NCI-H1436 treated with DMSO at 0.1 percent for 48 hours (cell line): ENCODE results near the gene CNTN4.
"Not testable (repeated sequence)": the region's sequence is repeated elsewhere in the genome, so short reads cannot be mapped to it uniquely, and the experiment has no call there.

Experiments
- DNase-seq: peaks from one replicate; lab custom pipeline; 2025; lab: John Stamatoyannopoulos, UW

The CNTN4 gene

GRCh38 chr3:2916640-2917039 is 818.0 kb downstream of the CNTN4 start:
- DNase-seq, result not testable (repeated sequence)

GRCh38 chr3:2920103-2920502 is 821.4 kb downstream of the CNTN4 start:
- no peak for DNase-seq

DNA sequence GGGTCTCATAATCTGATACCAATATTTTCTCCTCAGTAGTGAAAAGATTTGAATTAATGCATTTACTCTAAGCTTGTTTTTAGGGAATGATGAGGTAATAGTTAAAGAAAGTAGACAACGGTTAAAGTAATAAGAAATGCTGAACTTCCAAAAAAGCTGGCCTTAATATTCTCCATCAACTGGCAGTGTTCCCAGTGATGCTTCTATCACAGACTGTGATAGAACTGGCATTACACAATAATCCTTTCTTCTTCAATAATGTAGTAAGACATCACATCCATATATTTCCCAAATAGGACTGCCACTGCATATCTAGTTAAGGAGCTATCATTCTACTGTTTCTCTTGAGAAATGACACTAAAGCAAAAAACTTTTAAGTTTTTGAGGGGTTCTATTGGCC is 822.8 kb downstream of the CNTN4 start:
- no peak for DNase-seq

DNA sequence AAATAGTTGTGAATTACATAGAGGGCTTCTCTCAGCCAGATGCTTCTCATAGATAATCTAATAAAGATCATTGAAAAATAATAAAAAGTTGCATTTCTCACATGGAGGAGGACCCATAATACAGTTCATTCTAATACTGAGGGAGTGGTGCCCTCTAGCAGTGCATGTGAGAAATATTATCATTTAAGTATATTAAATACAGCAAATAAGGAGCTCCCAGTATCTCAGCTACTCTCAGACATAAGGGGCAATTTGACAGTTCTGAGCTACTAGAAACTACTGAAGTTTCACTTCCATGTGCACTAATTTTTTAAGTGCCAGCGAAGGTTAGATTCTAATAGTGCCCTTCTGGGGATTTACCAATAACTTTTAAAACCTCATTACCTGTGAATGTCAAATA is 823.2 kb downstream of the CNTN4 start:
- DNase-seq, result no peak

DNA sequence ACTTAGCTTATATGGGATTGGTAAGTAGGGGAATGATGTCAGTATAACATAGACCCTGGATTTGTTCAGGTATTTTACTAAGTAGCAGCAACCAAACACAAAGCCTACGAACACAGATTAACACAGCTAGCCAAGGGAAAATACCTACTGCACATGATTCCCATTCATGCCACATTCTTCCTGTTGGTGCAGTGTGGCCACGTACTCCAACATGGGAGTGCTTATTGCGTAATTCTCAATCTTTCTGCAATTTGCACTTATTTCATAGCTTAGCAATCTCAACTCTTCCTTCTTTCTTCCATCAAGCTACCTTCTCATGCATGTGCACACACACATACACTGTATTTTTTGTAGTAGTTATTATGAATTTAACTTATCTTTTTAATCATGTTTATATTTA is 824.7 kb downstream of the CNTN4 start:
- DNase-seq, result no peak

DNA sequence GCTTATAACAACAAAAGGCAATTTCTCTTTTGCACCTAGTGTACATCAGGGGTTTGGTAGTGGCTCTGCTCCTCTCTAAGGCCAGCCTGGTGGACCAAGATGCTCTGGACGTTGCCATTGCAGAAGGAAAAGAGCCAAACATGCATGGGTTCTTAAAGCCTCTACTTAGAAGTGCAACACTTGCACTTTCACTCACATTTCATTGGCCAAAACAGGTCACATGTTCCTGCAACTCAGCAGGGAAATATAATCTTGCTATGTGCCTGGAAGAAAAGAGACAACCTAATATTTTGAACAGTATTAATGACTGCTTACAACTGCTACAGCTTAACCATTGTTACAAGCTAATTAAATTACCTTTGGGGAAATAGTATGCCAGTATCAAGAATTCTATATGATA is 828.6 kb downstream of the CNTN4 start:
- DNase-seq, result no peak

DNA sequence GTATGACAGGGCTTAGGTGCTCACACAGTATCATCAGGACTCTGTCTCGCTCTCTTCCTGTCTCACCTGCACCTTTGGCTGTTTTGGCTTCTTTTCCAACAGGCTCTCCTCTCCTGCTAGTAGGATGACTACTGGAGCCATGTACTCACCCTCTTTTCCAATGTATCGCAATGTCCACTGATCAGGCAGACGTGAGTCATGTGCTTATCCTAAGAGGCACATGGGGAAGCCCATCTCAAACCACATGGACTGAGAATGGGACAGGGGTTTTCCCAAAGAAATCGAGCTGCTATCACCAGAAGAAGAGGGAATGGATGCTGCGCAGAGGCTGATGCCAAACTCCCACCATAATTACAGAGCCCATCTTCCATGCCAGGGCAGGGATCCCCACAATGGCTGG is 830.9 kb downstream of the CNTN4 start:
- no peak for DNase-seq

DNA sequence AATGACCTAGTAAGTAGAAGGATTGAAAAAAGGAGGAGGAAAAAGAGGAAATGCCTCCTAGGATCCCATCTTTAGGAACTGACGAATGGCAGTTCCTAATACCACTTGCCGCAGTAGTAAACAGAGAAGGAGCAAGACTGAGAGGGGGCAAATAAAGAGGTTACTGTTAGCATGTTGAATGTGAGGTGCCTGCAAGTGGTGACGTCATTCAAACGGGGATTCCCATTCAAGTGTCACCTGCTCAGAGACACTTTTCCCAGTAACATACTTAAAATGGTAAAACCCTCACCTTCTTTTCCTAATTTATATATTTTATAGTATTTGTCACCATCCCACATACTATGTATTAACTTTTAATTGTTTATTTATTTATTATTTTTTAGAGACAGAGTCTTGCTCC is 832.6 kb downstream of the CNTN4 start:
- no peak for DNase-seq

GRCh38 chr3:2934541-2934940 is 835.9 kb downstream of the CNTN4 start:
- no peak for DNase-seq

DNA sequence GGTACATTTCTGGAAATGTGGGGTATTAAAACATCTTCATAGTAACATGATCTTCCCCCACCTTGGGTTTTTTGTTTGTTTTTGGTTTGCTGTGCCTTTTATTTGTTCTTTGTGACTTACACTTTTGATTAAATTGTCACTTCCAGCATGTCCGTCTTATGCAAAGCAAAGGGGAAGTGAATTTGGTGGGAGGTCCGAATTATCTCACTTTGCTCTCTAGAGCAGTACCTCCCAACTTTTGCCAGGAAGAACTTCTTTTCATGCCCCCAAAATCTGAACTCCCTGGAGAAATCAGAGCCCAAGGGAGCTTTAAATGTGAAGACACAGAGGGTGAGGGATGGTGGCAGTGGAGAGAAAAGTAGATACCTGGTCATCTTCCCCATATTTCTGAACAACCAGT is 838.4 kb downstream of the CNTN4 start:
- no peak for DNase-seq

DNA sequence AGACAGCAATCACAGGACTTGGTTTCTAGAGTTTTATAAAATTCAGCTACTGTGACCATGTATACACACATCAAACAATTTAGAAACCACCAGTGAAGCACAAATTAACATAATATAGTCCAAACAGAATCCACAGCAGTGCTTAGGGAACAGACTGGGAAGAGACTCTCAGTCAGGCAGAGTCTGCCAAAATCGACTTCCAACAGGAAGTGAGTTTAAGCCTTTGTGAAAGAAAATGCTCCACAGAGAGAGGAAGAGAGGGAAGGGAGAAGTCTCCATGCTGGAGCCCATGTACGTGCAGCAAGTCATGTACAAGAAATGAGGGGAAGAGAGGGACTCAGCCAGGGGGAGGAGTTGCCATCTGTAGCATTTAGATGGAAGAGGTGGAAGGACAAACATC is 838.9 kb downstream of the CNTN4 start:
- DNase-seq, result no peak

DNA sequence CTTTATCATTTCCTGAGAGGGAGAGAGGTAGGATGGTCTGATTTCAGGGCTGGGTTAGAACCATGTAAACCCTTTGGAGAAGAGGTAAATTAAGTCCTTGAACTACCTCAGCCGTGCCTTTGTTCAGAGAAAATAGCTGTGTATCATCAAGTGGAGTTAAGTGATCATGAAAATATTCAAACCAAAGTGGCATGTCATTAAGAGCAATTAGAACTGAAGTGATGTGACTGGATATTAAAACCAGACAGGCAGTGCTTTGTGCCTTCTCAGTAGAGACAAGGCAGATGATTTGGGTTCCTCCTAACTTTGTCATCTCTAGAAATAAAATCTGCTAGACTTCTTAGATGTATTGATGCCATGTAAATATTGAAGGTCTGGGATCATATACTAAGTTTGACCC is 840.0 kb downstream of the CNTN4 start:
- peak; percentile 81 for DNase-seq

- no peak for DNase-seq
These were observed 841.4 kb downstream of the CNTN4 start for GRCh38 chr3:2940062-2940461.

DNA sequence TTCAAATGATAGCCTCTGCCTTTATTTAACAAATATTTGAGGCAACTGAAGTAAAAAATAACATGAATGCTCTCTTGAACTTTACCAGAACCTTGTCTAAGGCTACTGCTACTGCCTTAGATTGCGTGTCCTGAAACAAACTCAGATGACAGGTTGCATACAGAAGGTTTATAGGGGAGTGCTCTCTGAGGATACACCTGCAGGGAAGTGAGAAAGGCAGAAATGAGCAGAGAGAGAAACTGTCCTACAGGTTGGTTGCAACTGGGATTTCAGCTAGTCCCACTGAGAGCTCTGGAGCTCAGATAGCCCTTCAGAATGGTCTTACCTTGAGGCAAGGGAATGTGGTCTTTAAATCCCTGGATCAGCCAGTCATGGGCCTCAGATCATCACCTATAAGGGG is 846.0 kb downstream of the CNTN4 start:
- no peak for DNase-seq

DNA sequence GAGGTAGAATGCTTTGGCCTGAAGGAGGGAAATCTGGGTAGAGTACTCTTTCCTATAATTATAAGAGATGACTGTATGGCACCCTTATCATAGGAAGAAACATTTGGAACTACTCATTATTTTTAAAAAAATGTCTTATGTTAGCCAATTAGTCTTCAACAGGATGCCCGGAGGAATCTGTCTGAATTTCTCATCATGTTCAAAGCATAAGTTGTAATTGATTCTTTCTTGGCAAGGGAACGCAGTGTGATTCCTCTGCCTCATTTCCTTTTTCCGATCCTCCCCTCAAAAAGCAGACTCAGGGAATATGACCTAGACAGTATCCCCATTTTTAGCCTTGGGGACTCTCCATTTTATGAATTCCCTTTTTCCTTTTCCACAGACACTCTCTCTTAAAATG is 846.5 kb downstream of the CNTN4 start:
- DNase-seq, result no peak

- DNase-seq, result no peak
These were observed 848.9 kb downstream of the CNTN4 start for GRCh38 chr3:2947536-2947935.

- no peak for DNase-seq
These were observed 850.2 kb downstream of the CNTN4 start for GRCh38 chr3:2948882-2949281.

GRCh38 chr3:2950159-2950558 is 851.5 kb downstream of the CNTN4 start:
- no peak for DNase-seq

- no peak for DNase-seq
These were observed 858.4 kb downstream of the CNTN4 start for GRCh38 chr3:2957115-2957514.

DNA sequence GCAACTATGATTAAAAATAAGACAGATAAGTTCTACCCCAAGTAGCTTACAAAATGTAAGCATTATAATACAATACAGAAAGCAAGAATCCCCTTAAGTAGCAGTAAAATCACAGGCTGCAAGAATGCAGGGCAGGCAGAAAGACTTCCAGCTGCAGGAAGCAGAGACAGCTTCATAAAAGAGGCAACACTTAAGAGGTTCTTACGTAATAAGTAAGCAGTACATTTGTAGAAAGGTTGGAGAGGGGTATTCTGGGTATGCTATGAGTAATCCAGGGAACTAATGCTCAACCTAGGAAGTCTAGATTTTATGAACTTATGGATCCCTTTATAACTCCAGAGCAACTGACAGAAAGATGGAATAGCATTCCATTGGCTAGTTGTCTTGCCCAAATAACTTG is 859.9 kb downstream of the CNTN4 start:
- no peak for DNase-seq

DNA sequence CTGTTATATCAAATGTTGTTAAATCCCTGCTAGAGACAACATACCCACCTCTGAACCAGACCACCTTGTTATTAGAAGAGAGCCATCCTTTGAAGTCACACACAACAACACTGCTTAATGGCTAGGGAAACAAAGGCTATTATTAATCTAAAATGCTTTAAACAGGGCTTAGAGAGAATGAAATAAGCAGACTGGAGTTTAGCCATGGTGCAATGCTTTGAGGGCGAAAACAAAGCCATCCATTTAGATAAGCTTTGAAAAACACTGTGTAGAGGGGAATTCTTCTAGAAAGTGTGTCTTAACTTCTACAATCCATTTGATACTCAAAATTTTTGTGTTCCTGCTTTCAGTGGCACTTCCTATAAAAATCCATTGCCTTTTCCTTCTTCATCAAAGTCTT is 862.9 kb downstream of the CNTN4 start:
- DNase-seq, result no peak

GRCh38 chr3:2967871-2968270 is 869.2 kb downstream of the CNTN4 start:
- no peak for DNase-seq

DNA sequence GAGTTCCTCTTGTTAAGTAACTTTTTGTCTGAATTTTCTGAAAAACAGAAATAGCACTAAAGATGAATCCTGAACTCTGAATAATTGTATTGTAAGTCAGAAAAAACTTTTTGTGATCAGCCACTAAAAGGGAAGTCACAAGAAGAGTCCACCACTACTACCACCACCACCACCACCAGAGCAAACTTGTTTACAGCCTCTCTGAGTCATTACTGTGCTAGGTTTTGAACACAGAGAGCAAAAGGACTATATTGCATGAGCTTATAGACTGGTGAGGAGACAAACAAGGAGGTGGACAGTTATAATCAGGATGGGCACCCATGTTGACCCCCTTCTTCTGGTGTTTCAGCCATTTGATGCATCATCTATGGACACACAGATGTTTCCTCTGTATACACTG is 869.8 kb downstream of the CNTN4 start:
- no peak for DNase-seq

DNA sequence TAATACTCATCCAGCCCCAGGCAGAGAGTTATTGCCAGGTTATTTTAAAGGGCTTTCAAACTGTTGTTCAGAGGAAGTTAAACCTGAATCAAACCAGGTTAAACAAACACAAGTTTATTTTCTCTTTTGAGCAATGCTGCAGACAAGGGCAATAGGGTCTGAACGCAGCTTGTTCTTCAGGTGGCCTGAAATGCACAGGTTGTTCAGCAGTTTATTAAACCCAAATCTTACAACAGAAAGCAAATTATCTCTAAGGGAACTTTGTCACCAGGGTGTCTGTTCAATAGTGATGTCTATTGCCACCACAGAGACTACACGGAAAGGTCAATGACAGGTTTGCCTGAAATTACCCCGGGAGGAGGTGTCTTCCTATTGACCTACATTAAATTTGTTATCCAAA is 877.5 kb downstream of the CNTN4 start:
- no peak for DNase-seq

DNA sequence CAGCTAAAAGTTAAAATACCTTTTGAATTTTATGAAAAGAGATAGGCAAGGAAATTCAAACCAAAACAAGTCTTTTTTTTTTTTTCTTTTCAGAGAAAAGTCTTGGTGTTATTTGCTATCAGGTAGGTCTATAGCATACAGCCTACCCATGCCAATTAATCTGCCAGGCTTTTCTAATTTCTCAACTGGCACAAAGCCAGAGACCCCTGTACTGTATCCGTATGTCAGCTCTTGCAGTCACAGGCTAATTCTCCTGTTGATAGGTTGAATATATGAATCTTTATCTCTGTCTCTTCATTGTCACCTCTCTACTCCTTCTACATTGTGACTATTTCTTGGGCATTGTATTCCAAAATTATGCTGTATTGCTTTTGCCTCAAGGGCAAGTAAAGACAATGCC is 878.1 kb downstream of the CNTN4 start:
- DNase-seq, result no peak
